Measurements from ENCODE around the gene ANKMY1.
"Not testable (repeated sequence)": the region's sequence is repeated elsewhere in the genome, so short reads cannot be mapped to it uniquely, and the experiment has no call there.

ANKMY1 gene

GRCh38 chr2:240567872-240568677 lies 10.3 kb upstream of the ANKMY1 start, which contains the start of gene RNPEPL1:
Gene RNPEPL1 (plus strand): TSS chr2:240568484. CDS start chr2:240568587, 103 bp downstream.
- no peak for DNase-seq

- DNase-seq, result peak; percentile 12
Measured at GRCh38 chr2:240567137-240567871, 9.5 kb upstream of the ANKMY1 start.

- DNase-seq, result peak; percentile 36
Measured at GRCh38 chr2:240566203-240567136, 8.7 kb upstream of the ANKMY1 start.

DNA sequence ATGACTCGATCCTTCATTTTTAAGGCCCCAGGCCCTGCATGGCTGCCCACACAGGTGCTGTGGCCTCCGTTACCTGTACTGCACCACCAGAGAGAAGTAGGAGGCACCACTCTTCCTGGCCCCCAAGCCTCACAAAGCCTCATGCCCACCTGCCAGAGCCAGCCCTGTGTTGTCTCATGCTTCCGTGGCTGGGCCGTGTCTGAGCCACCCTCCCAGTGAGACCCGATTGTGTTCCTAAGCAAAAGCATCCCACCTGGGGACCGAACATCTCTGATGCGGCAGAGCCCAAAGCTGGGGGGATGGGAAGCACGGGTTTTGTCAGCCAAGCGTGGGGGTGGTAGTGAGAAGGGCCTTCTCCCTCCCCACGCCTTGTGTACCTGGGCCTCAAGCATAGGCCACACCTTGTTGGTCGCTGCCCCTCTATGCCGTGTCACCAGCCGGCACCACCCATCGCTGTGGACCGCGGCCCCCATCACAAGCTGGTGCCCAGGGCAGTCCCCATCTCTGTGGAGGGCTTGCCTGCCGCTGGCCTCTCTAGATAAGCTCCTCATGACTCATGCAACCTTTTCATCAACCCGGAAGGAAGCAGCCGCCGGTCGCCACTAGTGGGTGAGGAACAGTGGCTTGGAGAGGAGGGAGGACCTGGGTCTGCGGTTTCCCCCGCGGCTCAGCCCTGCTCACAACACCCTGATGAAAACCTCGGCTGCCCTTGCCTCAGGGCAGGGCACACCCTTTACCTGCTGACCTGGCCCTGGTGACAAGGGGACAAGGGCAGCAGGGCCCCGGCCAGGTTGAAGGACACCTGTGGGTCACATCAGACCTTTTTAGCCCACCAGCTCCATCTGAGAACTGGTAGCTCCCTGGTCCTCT lies 7.8 kb upstream of the ANKMY1 start:
- DNase-seq, result no peak

GRCh38 chr2:240564561-240565332 lies 7.0 kb upstream of the ANKMY1 start:
- DNase-seq, result no peak

- no peak for DNase-seq
Measured at GRCh38 chr2:240563951-240564560, 6.3 kb upstream of the ANKMY1 start.

DNA sequence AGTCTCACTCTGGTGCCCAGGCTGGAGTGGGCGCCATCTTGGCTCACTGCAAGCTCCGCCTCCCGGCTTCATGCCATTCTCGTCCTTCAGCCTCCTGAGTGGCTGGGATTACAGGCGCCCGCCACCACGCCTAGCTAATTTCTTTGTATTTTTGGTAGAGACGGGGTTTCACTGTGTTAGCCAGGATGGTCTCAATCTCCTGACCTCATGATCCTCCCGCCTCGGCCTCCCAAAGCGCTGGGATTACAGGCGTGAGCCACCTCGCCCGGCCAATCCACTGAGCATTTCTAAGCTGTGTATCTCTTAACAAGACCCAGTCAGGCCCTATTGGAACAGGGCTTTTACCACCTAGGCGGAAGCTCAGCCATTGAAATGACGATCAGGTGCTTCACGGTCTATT lies 5.4 kb upstream of the ANKMY1 start:
- not testable (repeated sequence) for DNase-seq

- no peak for DNase-seq
Measured at GRCh38 chr2:240561325-240561971, 3.7 kb upstream of the ANKMY1 start.

DNA sequence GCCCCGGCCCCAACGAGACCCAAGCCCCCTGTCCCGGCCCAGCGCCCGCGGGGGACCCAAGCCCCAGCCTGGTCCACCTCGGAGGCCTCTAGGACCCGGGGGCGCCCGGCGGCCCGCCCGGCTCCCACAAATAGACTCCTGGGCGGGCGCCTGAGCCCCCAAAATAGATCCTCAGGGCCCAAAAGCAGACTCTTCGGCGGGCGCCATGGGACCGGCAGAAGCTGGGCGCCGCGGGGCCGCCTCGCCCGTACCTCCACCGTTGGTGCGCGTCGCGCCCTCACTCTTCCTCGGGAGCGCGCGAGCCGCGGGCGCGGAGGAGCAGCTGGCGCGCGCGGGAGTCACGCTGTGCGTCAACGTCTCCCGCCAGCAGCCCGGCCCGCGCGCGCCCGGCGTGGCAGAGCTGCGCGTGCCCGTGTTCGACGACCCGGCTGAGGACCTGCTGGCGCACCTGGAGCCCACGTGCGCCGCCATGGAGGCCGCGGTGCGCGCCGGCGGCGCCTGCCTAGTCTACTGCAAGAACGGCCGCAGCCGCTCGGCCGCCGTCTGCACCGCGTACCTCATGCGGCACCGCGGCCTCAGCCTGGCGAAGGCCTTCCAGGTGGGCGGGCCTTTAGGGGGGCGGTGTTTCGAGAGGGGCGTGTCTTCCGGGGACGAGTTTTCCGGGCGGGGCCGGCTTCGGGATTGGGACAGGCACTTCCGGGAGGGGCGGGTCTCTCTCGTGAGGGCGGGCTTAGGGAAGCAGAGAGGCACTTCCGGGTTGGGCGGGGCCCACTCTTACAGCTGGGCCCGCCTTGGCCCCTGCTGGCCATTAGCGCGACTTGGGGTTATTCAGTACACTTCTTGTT lies 2.9 kb upstream of the ANKMY1 start:
- DNase-seq, result peak; percentile 87

GRCh38 chr2:240560084-240560479 lies 2.3 kb upstream of the ANKMY1 start, which contains the start of gene DUSP28:
Gene DUSP28 (plus strand): TSS chr2:240560357. CDS start chr2:240560685, 328 bp downstream.
- DNase-seq, result peak; percentile 65

GRCh38 chr2:240559286-240559685 lies 1.5 kb upstream of the ANKMY1 start:
- no peak for DNase-seq

DNA sequence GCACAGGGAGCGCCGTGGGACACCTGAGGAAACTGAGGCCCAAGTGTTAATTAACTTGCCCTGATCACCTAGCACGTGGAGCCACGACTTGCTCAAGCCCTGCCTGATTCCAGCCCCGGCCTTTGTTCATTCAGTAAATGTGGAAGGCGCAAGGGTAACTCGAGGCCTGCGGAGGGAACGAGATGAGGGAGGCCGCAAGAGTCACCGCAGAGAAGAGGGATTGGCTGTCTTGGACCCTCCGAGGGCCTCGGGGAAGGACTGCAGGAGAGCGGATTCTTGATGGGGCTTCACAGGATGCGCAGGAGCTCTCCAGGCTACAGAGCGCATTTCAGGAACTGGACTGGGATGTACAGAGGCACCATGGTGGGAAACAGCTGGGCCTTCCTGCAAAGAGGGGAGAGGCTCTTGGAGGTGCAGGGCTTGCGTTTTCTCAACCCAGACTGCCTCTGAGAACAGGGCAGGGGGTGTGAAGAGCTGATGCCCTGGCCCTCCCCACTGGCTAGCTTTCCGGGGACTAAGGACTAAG lies 511 bp upstream of the ANKMY1 start:
- DNase-seq, result no peak

DNA sequence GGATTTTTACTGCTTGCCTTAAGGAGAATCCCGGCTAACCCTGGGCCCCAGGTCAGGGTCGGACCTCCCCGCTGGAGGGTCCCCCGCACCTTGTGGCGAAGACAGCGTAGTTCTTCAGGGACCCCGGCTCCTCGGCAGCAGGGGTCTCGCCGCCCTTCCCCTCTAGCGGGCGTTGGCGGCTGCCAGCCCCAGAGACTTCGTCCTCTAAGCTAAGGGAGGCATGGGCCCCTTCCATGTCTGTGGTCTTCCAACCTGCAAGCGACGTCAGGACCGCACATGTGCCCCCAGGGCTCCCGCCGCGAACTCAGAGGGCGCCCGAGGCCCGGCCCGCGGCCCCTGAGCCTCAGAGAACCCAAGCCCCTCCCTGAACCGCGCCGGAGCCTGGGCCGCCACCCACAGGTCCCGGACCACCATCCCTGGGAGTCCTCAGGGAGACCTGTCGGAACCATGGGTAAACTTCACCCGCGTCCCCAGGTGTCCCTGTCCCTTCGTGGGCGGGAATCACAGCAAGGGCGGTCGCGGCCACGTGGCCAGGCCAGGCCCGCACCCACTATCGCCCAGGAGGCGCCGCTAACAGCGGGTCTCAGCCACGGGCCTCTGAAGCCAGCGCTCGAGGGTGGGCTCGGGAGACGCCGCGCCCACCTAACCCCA lies 562 bp downstream of the ANKMY1 start:
- DNase-seq, result no peak

- no peak for DNase-seq
Measured at GRCh38 chr2:240556553-240557100, 1.2 kb downstream of the ANKMY1 start.

- no peak for DNase-seq
Measured at GRCh38 chr2:240555541-240556250, 2.1 kb downstream of the ANKMY1 start.

DNA sequence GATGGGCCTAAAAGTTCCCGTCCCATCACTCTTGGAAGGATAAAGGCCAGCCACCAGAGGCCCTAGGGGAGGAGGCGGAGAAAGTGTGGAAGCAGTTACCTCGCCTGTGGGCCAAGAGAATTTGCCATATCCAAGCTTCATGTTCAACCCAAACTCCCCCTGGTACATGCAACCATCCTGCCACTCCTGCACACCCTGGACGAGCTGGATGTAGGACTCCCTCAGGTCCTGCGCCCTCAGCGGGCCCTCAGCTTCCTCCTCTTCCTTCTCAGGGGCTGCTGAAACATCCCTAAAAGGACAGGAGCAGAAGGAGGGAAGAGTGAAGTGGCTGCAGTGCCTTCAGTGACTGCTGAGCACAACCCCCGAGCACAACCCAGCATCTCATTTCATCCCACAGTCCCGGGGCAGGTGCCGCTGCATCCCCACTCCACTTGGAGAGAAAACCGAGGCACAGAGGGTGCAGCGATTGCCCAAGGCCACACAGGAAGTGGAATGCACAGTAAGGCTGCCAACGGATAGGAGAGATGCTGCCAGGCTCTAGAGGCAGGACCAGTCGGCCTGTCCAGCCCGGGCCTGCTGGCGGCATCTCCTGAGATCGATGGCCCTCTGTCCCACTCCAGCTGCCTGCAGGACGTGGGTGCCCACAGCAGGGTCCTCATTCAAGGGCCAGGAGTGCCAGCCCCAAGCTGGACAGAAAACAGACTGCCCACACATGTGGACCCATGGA lies 2.9 kb downstream of the ANKMY1 start:
- DNase-seq, result no peak

All from DMS 273 treated with DMSO at 0.1 percent for 48 hours (cell line).